Kasumi-1 (cell line): ENCODE results near the gene IQCB1.
"Not testable (repeated sequence)": the region's sequence is repeated elsewhere in the genome, so short reads cannot be mapped to it uniquely, and the experiment has no call there.

Source experiments
- DNase-seq, 2 experiments: peaks; one replicate each; lab custom pipeline; 2025; lab: John Stamatoyannopoulos, UW

IQCB1 gene

DNA sequence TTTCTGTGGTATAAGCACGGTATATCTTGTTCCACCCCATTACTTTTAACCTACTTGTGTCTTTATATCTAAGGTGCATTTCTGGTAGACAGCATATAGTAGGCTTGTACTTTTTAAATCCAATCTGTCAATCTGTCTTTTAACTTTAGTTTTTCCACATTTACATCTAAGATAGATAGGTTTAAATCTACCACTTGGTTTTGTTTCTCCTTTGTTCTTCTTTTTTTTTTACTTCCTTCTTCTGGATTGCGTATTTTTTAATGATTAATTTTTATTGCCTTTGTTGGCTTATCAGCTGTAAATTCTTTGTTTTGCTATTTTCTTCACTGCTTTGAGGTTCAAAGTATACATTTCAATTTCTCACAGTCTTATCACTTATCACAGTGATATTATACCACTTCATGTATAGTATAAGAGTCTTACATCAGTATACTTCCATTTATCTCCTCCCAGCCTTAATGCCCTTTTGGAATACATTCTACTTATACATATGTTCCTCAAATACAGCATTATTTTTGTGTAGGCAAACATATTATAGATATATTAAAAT, 31.0 kb downstream of the IQCB1 start:
- no peak for DNase-seq

DNA sequence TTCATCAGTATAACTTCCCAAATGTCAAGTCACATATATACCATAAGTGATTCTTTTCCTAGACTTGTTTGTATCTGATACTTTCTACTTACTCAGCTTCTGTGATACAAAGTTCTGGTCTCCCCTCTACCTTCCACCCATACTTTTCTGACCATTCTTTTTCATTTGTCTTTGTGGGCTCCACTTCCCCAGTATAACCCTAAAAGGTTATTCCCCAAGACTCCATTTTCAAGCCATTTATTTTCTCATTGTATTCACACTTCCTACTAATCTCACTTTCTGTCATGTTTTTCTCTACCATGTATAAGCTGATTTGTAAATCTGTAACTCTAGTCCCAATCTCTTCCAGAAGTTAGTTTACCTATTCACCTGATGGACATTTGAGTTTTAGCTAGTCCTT, 34.0 kb downstream of the IQCB1 start:
- DNase-seq = no peak

DNA sequence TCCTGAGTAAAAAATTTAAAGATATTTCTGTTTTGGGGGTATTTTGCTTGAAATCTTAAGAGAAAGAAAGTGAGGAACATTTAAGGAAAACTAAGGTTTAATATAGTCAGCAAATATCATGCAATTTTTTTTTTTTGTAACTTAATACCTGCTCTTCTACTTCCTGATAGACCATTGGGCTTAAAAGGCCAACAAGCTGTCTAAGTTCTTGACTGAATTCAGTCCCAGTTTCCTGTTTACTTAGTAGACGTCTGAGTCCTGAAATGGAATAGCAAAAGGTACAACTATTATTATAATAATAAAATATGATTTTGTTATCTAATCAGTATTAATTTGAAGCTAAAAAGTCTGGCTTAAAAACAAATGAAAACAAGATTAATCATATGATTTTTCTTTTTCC, 37.9 kb downstream of the IQCB1 start:
- no peak for DNase-seq

DNA sequence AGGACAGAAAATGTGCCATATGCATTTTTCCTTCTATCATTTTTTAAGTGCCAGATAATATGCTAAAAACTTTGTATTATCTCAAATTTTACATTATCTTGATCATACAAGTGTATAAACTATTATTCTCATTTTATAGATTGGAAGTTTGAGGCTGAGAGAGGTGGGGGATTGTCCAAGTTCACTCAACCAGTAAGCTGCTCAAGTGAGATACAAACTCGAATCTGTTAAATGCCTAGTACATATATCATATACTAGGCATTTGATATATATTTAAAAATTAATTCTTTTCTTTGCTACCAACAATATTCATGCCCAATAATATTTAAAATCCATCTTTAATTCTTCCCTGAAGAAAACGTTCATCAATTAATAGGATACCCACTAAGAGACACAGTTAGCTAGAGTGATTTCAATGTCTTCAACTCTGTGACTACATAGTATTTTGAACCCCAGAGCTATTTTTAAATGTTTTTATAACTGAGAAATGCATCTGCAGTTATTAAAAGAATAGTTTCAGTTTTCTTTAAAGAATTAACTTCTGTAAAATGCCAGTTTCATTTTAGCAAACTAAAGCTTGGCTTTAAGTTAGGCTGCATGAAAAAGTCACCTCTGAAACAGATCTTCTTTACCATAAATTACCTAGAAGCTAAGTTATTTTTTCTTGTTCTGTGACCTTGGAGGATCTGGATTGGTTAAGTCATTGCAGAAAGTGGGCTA, 40.4 kb downstream of the IQCB1 start:
- no peak for DNase-seq

DNA sequence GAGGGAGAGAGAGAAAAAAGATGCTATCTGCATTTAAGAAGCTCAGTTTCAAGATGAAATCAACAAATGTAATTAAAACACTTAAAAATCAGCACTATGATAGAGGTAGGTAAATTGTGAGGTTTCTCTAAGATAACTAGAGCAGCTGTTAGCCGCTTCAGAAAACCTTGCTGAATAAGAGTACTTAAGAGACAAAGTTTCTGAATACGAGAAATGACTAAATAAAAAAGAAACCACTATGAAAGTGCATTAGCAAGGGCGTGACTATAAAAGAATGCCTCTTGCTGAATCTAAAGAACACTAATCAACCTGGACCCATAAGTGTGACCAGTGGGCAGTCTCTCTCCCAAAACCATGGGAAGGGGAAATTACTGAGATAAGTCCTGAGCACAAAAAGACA, 41.8 kb downstream of the IQCB1 start:
- no peak for DNase-seq

DNA sequence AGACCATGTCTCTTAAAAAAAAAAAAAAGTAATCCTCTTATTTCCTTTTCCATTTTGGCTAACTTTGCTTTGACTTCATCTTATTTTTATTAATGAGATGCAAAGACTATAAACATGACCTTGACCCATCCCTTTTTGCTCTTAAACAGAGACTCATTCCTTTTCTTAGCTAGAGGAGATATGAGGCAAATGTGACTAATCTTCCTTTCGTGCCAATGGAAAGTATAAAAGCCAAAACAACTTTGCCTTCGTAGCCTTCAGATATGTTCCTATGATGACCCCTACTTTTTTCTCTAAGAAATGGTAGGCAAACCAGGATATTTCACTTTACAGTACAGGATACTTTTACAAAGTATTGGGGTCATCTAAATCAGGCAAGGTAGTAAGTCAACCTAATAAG, 48.4 kb downstream of the IQCB1 start:
- no peak for DNase-seq

DNA sequence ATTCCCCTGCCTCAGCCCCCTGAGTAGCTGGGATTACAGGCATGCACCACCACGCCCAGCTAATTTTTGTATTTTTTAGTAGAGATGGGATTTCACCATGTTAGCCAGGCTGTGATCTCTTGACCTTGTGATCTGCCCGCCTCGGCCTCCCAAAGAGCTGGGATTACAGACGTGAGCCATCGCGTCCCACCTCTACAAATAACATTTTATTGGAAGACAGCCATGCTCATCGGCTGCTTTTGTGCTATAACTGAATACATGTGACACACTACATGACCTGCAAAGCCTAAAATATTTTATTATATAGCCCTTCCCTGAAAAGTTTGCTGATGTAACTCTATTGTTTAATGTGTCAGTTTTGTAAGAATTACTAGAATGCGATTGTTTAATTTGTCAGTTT, 52.1 kb downstream of the IQCB1 start:
- not testable (repeated sequence) for DNase-seq

DNA sequence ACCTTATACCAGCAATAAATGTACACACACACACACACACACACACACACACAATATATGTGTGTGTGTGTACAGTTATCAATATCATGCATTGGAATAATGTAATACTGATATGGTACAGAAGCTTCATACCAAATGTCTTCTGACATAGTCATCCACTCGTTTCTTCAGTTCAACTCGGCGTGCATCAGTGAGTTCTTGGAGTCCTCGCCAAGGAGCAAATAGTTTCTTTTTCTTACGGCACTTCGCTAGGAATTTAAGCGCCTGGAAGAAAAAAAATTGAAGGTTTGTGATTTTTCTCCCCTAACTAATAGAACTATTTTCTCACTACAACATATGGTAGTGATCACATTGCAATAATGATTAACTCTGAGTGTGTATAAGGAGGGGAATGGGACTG, 53.2 kb downstream of the IQCB1 start:
- no peak for DNase-seq

DNA sequence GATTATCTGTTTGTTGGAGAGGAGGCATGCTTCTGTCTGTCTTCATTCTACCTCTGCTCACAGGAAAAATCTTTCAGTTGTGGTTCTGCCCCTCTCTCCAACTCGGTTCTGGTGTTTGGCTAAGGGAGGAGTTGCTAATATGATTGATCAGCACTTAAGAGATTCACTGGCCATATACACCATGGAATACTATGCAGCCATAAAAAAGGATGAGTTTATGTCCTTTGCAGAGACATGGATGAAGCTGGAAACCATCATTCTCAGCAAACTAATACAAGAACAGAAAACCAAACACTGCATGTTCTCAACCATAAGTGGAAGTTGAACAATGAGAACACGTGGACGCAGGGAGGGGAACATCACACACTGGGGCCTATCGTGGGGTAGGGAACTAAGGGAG, 59.8 kb downstream of the IQCB1 start:
- not testable (repeated sequence) for DNase-seq

DNA sequence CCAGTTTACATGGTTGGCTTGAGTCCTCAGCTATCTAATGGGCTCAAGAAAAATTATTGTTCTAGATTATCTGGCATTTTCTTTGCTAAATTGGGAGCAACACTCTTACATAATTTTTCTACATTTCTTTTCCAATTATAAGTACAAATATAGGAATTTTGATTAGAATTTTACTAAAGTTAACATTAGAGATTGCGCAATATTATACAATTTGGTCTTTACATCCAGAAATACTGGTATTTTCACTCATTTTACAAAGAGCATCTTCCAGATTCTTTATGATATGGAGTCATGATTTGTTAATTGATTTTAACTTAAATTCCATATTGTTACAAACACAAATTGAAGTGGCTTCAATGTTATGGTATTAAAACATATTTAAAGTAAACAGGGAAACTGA, 65.6 kb downstream of the IQCB1 start:
- no peak for DNase-seq

DNA sequence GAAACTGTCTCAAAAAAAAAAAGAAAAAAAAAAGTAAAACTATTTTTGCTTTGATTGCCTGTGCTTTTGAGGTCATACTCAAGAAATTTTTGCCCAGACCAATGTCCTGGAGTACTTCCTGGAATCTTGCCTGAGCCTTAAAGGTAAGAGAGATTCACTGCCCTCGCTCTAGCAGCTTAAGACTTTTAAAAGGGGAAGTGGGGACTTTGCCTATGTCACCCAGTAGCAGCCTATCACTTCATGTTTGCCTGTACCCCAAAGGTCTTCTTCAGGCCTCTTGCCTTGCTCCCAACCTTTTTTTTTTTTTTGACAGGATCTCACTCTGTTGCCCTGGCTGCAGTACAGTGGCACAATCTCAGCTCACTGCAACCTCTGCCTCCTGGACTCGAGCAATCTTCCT, 66.4 kb downstream of the IQCB1 start:
- peak; percentile 20 for DNase-seq

DNA sequence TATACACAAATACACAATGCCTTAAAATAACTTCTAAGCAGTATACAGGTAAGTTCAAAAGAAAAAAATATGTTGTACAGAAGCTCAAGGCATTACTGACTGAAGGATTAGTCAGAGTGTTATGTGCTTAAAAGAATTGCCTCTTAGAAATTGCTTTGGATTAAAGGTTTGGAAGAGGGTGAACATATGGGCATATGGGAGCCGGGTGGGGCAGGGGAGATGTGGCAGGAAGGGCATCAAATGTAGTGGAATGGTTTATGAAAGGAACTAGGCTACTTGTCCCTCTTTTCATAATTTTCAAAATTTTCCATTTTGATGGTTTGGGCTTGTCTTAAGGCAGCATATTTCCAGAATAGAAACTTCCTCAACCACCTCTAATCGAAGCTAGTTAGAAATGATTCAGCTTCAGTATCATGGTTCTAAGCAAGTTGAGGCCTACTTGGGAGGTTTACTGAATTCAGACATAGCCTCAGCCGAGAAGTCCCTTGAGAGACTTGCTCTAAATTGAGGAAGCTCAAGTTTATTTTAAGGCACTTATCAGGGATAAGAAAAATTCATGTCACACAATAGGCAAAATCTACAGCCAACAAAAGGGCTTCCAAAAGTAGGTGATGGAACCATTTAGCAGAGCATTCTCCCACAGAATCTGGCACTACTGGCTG, 75.2 kb downstream of the IQCB1 start:
- DNase-seq = no peak

DNA sequence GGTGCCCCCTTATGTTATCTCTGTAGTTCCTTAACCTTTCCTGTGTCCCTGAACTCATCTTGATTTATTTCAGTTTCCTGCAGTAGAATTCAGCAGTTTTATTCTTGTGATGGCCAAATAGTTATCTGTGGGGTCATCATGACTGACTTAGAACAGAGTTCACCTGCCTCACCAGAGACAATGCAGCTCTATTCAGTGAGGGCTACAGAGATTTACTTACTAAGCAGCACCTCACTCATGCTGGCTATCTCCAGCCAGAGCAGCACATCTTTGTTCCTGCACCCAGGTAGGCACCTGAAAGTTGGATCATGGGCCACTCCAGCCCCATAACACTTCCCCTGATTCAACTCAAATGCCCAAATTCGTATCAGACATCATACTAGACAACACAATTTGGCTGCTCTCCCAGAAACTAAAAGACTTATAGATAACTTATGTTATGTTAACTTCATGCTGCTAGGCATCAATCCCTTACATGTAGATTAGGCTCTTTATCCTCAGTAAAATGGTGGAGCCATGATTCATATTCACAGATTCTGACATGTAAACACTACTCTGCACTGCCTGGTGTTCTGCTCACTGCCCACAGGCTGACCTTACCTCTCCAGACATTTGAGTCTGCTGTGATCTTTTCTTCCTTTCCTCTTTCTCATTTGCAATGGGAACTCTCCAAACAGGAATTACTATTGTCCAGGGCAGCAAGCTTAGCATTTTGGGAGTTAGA, 76.0 kb downstream of the IQCB1 start:
- no peak for DNase-seq

DNA sequence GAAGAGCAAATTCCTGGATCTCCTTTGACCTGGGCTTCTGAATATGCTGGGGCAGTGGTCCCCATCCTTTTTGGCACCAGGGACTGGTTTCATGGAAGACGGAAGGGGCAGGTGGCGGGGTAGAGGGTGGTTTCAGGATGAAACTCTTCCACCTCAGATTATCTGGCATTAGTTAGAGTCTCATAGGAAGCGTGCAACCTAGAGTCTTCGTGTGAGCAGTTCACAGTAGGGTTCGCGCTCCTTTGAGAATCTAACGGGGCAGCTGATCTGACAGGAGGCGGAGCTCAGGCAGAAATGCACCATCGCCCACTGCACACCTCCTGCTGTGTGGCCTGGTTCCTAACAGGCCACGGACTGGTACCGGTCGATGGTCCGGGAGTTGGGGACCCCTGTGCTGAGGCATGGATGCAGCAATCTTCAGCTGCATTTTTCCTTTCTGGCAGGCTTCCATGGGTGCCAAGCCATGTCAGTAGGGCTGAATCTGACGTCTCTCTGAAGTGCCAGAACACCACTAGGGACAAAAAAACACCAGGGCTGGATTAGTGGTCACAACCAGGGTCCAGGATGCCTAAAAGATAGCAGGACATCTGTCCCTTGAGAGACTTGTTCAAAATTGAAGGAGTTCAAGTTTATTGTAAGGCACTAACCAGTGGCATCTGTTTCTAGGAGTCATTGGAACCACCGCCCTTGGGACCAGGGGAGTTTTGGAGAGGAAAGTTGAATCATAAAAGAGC, 76.9 kb downstream of the IQCB1 start:
- DNase-seq = no peak

DNA sequence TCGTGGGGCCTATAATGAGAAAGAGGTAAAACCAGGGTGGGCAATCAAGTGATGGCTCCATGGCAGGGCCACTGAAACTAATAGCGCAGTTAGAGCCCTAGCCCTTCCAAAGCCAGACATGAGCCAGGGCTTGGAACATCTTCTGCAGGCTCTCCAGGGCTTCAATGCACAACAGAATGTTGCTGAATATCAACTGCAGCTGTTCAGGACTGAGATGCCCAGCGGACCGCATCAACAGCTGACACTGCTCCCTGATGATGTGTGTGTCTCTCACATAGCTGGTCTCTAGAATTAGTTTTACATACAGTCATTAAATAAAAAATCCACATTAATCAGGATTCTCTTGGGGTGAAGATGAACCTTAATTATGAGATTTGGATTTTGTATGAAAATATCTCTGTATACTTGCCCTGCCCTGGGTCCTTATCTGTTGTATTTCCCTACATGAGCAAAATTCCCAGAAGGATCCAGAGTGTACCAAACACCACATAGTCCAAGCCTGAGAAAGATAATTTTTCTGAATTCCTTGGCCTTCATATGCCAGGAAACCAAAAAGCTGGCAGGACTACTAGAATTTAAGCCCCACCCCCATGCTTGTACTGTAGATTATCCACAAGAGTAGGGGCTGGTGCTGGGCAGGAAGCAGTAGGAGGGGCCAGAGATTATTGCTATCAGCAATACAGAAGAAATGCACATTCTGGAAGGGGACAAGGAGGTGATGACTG, 77.6 kb downstream of the IQCB1 start:
- peak; percentile 7 to 18 for DNase-seq

DNA sequence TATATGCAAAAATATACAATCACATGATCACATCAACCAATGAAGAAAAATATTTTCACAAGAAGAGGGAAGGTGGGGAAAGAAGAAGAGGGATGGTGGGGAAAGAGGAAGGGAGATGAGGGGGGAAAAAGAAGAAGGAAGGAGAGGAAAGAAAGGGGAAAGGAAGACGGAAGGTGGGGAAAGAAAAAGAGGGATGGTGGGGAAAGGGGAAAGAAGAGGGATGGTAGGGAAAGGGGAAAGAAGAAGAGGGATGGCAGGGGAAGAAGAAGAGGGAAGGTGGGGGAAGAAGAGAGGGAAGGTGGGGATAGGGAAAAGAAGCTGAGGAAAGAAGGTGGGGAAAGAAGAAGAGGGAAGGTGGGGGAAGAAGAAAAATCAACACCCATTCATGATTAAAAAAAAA, 82.1 kb downstream of the IQCB1 start:
- no peak for DNase-seq

DNA sequence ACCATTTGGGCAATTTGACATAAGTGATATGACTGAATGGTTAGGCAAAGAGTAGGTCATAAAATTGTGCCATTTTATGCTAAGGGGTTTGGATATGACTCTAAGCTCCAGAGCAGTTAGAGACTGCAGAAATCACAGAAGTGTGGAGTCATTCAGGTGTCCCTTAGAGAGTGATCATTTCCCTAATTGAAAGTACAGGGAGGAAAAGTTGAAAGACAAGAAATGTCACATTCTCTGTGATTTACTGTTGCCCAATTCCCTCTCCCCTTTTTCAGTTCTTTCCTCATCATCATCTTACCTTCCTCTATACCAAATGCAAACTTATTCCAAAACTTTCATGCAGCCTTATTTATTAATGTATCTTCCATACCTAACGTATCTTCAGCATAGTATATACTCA, 82.6 kb downstream of the IQCB1 start:
- no peak for DNase-seq

DNA sequence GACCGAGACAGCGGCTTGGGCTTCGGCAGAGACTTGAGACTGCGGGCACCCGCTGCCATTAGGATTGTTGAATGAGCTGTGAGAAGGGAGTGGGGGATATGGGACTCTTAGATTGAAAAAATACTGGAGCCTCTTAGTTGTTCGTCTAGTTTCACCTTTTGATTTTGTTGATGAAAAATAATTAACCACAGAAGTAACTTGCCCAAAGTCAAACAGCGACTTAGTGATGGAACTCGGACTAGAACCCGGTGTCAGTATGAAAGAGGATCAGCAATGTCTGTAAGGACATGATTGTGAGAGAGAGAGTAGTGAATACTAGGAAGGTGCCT, 84.8 kb downstream of the IQCB1 start:
- no peak for DNase-seq

DNA sequence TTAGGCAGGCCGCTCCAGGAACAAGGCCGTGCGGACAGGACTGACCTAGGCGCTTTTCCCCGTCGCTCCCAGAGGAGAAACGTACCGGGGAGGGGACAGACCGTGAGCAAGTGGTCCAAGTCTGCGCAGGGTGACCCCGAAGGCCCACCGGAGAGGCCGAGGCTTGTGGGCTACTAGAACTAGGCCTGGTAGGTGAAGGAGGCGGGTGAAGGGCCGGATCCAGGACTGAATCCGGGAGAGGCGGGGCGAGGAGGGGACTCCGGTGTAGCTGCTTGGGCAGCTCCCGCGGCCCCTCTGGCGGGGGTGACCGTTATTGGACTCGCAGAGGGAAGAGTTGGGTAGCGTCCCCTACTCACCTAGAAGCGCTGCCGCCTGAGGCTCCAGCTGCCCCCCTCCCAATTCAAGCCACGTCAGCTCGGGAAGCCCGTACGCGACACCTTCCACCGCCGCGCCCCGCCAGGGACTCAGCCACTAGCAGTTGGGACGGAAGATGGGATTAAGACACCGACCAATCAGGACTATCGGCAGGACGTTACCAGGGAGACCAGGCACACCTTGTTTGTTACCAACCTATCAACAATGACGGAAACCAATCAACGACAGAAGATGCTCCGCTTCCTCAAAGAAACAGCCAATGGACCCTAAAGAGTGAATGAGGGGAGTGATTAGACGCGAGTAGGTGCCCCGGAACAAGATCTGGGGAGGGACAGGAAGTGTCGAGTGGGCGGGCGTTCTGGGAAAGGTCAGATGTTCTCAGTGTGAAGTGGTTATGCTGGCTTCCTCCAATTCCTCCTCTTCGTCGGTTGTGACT, 85.4 kb downstream of the IQCB1 start, which contains the start of gene GOLGB1:
GOLGB1 (minus strand) TSS at position 466 of the 811 bp plus-strand sequence. CDS start 18,770 bp downstream, outside the sequence.
- DNase-seq = peak; percentile 100

DNA sequence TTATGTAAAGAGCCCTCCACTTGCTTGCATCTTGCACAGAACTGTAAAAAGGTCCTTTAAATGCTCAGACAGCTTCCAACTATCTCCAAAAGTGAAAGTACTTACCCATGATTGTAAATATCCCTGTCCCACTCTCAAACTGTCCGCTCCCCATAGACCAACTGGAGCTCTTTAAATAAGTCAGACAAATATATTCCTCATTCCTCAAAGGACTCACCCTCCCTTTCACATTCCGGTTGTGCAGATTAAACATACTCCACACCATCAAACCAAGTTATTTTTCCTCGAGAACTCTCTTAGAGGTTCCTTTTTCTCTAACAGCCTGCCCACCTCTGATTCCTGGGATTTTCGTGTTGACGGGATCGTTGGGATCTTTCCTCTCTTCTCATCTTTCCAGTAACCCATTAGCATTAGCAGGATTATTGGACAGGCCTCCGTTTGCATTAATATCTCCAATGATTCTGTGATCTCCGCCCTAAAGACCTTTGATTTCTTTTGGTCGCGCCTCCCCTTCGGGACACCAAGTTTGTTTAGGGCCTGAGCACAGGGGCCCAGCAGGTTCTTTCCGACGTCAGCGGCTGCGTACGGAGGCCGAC, 86.1 kb downstream of the IQCB1 start:
- DNase-seq = peak; percentile 48 to 56
